Activated B cell treated with CpG ODN at 0.5 μM for 24 hours (primary cell): ENCODE data around the gene GNPTAB. TPM values are rescaled to one million over a fixed set of nuclear protein-coding genes. Genes with fewer than 3 reads are reported as not detected.

Experiments used
- ATAC-seq: fragments of 200-7000 bp; cut with Tn5 transposase; one replicate; pipeline ENCODE4 v1.10.0; 2021; ENCODE audit warnings: low read depth, mild to moderate bottlenecking, moderate library complexity
- CTCF ChIA-PET: fragments of 350-600 bp; sonication (Branson Sonifier 250); formaldehyde crosslinking; loops from one replicate; lab custom pipeline; 2021; ENCODE audit warnings: antibody characterized with exemption; lab: Charles Lee
- POLR2A ChIA-PET: fragments of 350-600 bp; sonication (Branson Sonifier 250); formaldehyde crosslinking; loops from one replicate; lab custom pipeline; 2021; ENCODE audit warnings: antibody characterized with exemption; lab: Charles Lee
- DNase-seq: peaks from one replicate; pipeline ENCODE4 v3.0.0; 2022
- H3K27ac Mint-ChIP-seq: one replicate; pipeline ENCODE4 v1.8.0; 2020; ENCODE audit warnings: mixed read lengths
- H3K27me3 Mint-ChIP-seq: one replicate; pipeline ENCODE4 v1.8.0; 2021; ENCODE audit warnings: mixed read lengths
- H3K36me3 Mint-ChIP-seq: one replicate; pipeline ENCODE4 v1.8.0; 2021; ENCODE audit warnings: low read depth, mixed read lengths
- H3K4me1 Mint-ChIP-seq: one replicate; pipeline ENCODE4 v1.8.0; 2021; ENCODE audit warnings: mixed read lengths
- H3K4me3 Mint-ChIP-seq: one replicate; pipeline ENCODE4 v1.8.0; 2020; ENCODE audit warnings: mild to moderate bottlenecking, mixed read lengths
- H3K9me3 Mint-ChIP-seq: one replicate; pipeline ENCODE4 v1.8.0; 2020; ENCODE audit warnings: mixed read lengths
- CTCF ChIP-seq: fragments of 200-600 bp; IDR thresholded peaks from one replicate; pipeline ENCODE4 v1.8.0; 2022; ENCODE audit warnings: antibody characterized with exemption, mild to moderate bottlenecking
- intact Hi-C: fragments of 100-400 bp; cut with micrococcal nuclease; formaldehyde crosslinking; loops from one replicate; pipeline ENCODE4 v1.15.1; 2024
- total RNA-seq: library from RNA; stranded (reverse); gene quantifications from 2 replicates; pipeline ENCODE4 v1.2.3, GENCODE V29; 2022

Gene GNPTAB
- total RNA-seq, 1 donor from 2014 or later = 41.8 TPM

DNA sequence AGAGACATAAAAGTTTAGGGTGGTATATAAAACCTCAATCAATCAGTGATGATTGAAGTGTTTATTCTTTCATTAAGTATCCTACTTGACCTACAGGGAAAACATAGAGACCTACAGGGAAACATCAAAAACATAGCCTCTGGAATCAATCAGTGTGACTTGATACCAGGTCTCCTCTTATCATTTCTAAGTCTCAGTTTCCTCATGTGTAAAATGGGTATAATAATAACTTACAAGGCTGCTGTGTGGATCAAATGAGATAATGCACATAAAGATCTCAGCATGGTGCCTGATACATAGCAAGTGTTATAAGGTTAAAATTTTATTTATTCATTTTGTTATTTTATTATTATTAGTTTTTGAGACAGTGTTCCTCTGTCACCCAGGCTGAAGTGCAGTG is 22.2 kb upstream of the GNPTAB start:
- DNase-seq (no peak), ATAC-seq (no peak)
- no peak overlapping the region for H3K4me3 Mint-ChIP-seq
- H3K4me1 Mint-ChIP-seq = peaks cover 36% of the 10 kb centered on the region
- no peaks in the 10 kb centered on the region for H3K27me3 Mint-ChIP-seq
- CTCF ChIA-PET = no interaction called here
- POLR2A ChIA-PET = no interaction called here
- intact Hi-C loops = no loop called here
- peaks cover 5% of the 10 kb centered on the region for H3K9me3 Mint-ChIP-seq
- no peak for TF ChIP-seq CTCF
- H3K36me3 Mint-ChIP-seq = no peaks in the 10 kb centered on the region
- H3K27ac Mint-ChIP-seq = no peak overlapping the region

- intact Hi-C loops = no loop called here
- ATAC-seq = no peak
- ChIA-PET POLR2A (no interaction called here), CTCF (no interaction called here)
- Mint-ChIP-seq H3K27ac (no peak overlapping the region), H3K4me1 (peaks cover 25% of the 10 kb centered on the region), H3K4me3 (no peak overlapping the region), H3K27me3 (no peaks in the 10 kb centered on the region), H3K36me3 (no peaks in the 10 kb centered on the region), H3K9me3 (no peaks in the 10 kb centered on the region)
- no peak for DNase-seq
- TF ChIP-seq CTCF = no peak
Measured at GRCh38 chr12:101850199-101850598, 19.4 kb upstream of the GNPTAB start.

DNA sequence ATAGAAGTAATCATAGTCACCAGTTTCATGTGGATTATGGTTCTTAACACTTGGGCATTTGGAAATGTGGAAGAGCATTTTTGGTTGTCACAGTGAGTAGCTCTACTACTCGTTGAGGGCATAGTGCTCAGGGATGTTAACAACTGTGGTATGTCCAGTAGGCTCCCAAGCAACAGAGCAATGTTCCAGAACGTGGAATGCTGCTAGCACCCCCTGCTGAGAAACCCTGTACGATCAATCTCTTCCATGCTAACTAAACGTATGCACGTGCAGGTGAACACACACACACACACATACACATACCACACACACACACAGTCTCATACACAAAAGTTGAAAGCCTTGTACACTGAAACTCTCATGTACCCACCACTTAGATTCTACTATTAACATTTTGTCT is 16.6 kb upstream of the GNPTAB start:
- H3K27me3 Mint-ChIP-seq = no peaks in the 10 kb centered on the region
- CTCF ChIA-PET = no interaction called here
- POLR2A ChIA-PET = no interaction called here
- no peaks in the 10 kb centered on the region for H3K9me3 Mint-ChIP-seq
- no peak for DNase-seq
- no peak for ATAC-seq
- intact Hi-C loops = no loop called here
- H3K4me3 Mint-ChIP-seq = no peak overlapping the region
- no peak for TF ChIP-seq CTCF
- H3K36me3 Mint-ChIP-seq = no peaks in the 10 kb centered on the region
- H3K4me1 Mint-ChIP-seq = peaks cover 13% of the 10 kb centered on the region
- no peak overlapping the region for H3K27ac Mint-ChIP-seq

GRCh38 chr12:101845137-101845711 is 14.5 kb upstream of the GNPTAB start:
- Mint-ChIP-seq H3K4me3 (no peak overlapping the region), H3K27ac (no peak overlapping the region), H3K4me1 (peaks cover 3% of the 10 kb centered on the region), H3K27me3 (no peaks in the 10 kb centered on the region), H3K36me3 (no peaks in the 10 kb centered on the region), H3K9me3 (no peaks in the 10 kb centered on the region)
- ChIA-PET CTCF (interaction anchor here (0.6 kb wide), 1 partner anchor 1019 kb away, joined by 4 read pairs; no protein-coding TSS in a partner anchor), POLR2A (interaction anchor here (0.7 kb wide), 1 partner anchor 78 kb away, joined by 4 read pairs; no protein-coding TSS in a partner anchor)
- DNase-seq (no peak), ATAC-seq (no peak)
- intact Hi-C loops = no loop called here
- TF ChIP-seq CTCF = no peak

DNA sequence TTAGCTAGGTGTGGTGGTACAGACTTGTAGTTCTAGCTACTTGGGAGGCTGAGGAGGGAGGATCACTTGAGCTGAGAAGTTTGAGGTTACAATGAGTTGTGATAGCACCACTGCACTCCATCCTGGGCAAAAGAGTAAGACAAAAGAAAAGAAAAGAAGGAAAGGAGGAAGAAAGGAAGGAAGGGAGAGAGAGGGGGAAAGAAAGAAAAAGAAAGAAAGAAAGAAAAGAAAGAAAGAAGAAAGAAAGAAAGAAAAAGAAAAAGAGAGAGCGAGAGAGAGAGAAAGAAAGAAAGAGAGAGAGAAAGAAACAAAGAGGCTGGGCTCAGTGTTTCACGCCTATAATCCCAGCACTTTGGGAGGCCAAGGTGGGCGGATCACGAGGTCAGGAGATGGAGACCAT is 10.3 kb upstream of the GNPTAB start:
- Mint-ChIP-seq H3K4me3 (no peak overlapping the region), H3K36me3 (no peaks in the 10 kb centered on the region), H3K27me3 (no peaks in the 10 kb centered on the region), H3K4me1 (peaks cover 21% of the 10 kb centered on the region), H3K9me3 (no peaks in the 10 kb centered on the region), H3K27ac (no peak overlapping the region)
- POLR2A ChIA-PET = no interaction called here
- CTCF ChIA-PET = interaction anchor here (0.7 to 6.7 kb wide), 7 partner anchors 12 to 270 kb away, joined by 3 to 70 read pairs (median 7); partner anchors contain the start of gene GNPTAB
- no peak for ATAC-seq
- no peak for DNase-seq
- no peak for TF ChIP-seq CTCF
- intact Hi-C loops = no loop called here
